Neural cell (in vitro differentiated cells): ENCODE results near the gene ANAPC10. TPM values are rescaled to one million over a fixed set of nuclear protein-coding genes. Genes with fewer than 3 reads are reported as not detected.

Experiments used
- H2AFZ ChIP-seq: fragments of 200-600, 300-800 bp; sonication (generic), shearing (Covaris generic); 2 replicates; pipeline ENCODE4 v1.6.0; 2014; ENCODE audit warnings: low read depth, mild to moderate bottlenecking, antibody characterized with exemption, low read length, moderate library complexity
- H3F3A ChIP-seq: fragments of 200-600 bp; shearing (Covaris generic); 2 replicates; pipeline ENCODE4 v1.6.1; 2016; ENCODE audit warnings: mild to moderate bottlenecking, moderate library complexity, mixed read lengths, antibody characterized with exemption, low read length; ENCODE audit not compliant: insufficient read depth, poor library complexity, severe bottlenecking
- H3K27ac ChIP-seq: fragments of 200-600, 300-800 bp; sonication (generic), shearing (Covaris generic); 2 replicates; pipeline ENCODE4 v1.5.1; 2014; ENCODE audit warnings: mild to moderate bottlenecking, low read length, moderate library complexity
- H3K27me3 ChIP-seq: fragments of 300-800, 200-600 bp; sonication (generic), shearing (Covaris generic); 2 replicates; pipeline ENCODE4 v1.6.0; 2014; ENCODE audit warnings: mild to moderate bottlenecking, low read depth, low read length, moderate library complexity; ENCODE audit not compliant: insufficient read depth
- H3K36me3 ChIP-seq: fragments of 300-800, 200-600 bp; sonication (generic), shearing (Covaris generic); 2 replicates; pipeline ENCODE4 v1.5.1; 2014; ENCODE audit warnings: mild to moderate bottlenecking, antibody characterized with exemption, low read length, moderate library complexity; ENCODE audit not compliant: insufficient read depth
- H3K4me2 ChIP-seq: fragments of 300-800, 200-600 bp; sonication (generic), shearing (Covaris generic); 2 replicates; pipeline ENCODE4 v1.6.0; 2014; ENCODE audit warnings: mild to moderate bottlenecking, low read length
- H3K4me3 ChIP-seq: fragments of 300-800, 200-600 bp; sonication (generic), shearing (Covaris generic); 2 replicates; pipeline ENCODE4 v1.5.1; 2014; ENCODE audit warnings: mild to moderate bottlenecking, low read length, moderate library complexity
- H3K79me2 ChIP-seq: fragments of 200-600 bp; shearing (Covaris generic); replicated peaks from 2 replicates; pipeline ENCODE4 v1.6.0; 2014; ENCODE audit warnings: mild to moderate bottlenecking, low read length, moderate library complexity; ENCODE audit not compliant: insufficient read depth
- H3K9ac ChIP-seq: fragments of 300-800, 200-600 bp; sonication (generic), shearing (Covaris generic); 2 replicates; pipeline ENCODE4 v1.6.1; 2016; ENCODE audit warnings: mild to moderate bottlenecking, low read length, mixed read lengths
- H3K9me2 ChIP-seq: fragments of 200-600 bp; shearing (Covaris generic); 2 replicates; pipeline ENCODE4 v1.6.1; 2016; ENCODE audit warnings: mild to moderate bottlenecking, low read length, mixed read lengths; ENCODE audit not compliant: insufficient read depth
- H3K9me3 ChIP-seq: fragments of 200-600, 300-800 bp; sonication (generic), shearing (Covaris generic); 2 replicates; pipeline ENCODE4 v1.6.1; 2016; ENCODE audit warnings: mild to moderate bottlenecking, mixed run types, low read length, moderate library complexity, mixed read lengths
- H4K20me1 ChIP-seq: fragments of 200-600 bp; shearing (Covaris generic); 2 replicates; pipeline ENCODE4 v1.6.1; 2016; ENCODE audit warnings: mild to moderate bottlenecking, mixed run types; ENCODE audit not compliant: insufficient read depth
- CTCF ChIP-seq: fragments of 450-650 bp; IDR thresholded peaks from 2 replicates; pipeline ENCODE4 v1.5.1; 2014; ENCODE audit warnings: antibody characterized with exemption, mild to moderate bottlenecking, moderate library complexity; ENCODE audit not compliant: poor library complexity, severe bottlenecking
- EP300 ChIP-seq: fragments of 450-650 bp; conservative IDR thresholded peaks from 2 replicates; pipeline ENCODE4 v1.6.1; 2014; ENCODE audit warnings: antibody characterized with exemption, mild to moderate bottlenecking, moderate library complexity; ENCODE audit not compliant: poor library complexity, severe bottlenecking
- EZH2 ChIP-seq: fragments of 200-600, 300-800 bp; shearing (Covaris generic), sonication (generic); IDR thresholded peaks from 2 replicates; pipeline ENCODE4 v1.6.1; 2014; ENCODE audit warnings: antibody characterized with exemption, low read length, borderline replicate concordance, mild to moderate bottlenecking; ENCODE audit not compliant: insufficient read depth, poor library complexity, severe bottlenecking
- MXI1 ChIP-seq: fragments of 450-650 bp; conservative IDR thresholded peaks from 2 replicates; pipeline ENCODE4 v1.6.1; 2014; ENCODE audit warnings: antibody characterized with exemption, mild to moderate bottlenecking; ENCODE audit not compliant: poor library complexity, severe bottlenecking
- POLR2AphosphoS5 ChIP-seq: IDR thresholded peaks from 2 replicates; pipeline ENCODE4 v1.6.1; 2012
- RAD21 ChIP-seq: fragments of 450-650 bp; conservative IDR thresholded peaks from 2 replicates; pipeline ENCODE4 v1.6.1; 2014; ENCODE audit warnings: antibody characterized with exemption, mild to moderate bottlenecking, moderate library complexity
- REST ChIP-seq: IDR thresholded peaks from 2 replicates; pipeline ENCODE4 v1.6.1; 2012; ENCODE audit warnings: borderline replicate concordance
- SMC3 ChIP-seq: fragments of 450-650 bp; conservative IDR thresholded peaks from 2 replicates; pipeline ENCODE4 v1.6.1; 2014; ENCODE audit warnings: antibody characterized with exemption, mild to moderate bottlenecking, moderate library complexity; ENCODE audit not compliant: poor library complexity
- TAF1 ChIP-seq: IDR thresholded peaks from 2 replicates; pipeline ENCODE4 v1.6.1; 2012; ENCODE audit warnings: low read depth
- polyA plus RNA-seq: library from polyadenylated mRNA; depleted of rRNA; stranded (reverse); fragments of >200 nt; gene quantifications from 2 replicates; pipeline ENCODE4 v1.2.3, GENCODE V29; 2014

The ANAPC10 gene
- polyA plus RNA-seq, 1 donor from 2014 or later = 37.7 TPM

- H3K9me2 ChIP-seq = no peaks in the 10 kb centered on the region
- H3K9ac ChIP-seq = no peak overlapping the region
- H3F3A ChIP-seq = no peaks in the 10 kb centered on the region
- H2AFZ ChIP-seq = no peak overlapping the region
- H3K27me3 ChIP-seq = no peaks in the 10 kb centered on the region
- no peak overlapping the region for H3K27ac ChIP-seq
- H3K79me2 ChIP-seq = no peaks in the 10 kb centered on the region
- H3K36me3 ChIP-seq = no peaks in the 10 kb centered on the region
- TF ChIP-seq TAF1 = no peak
- no peak for TF ChIP-seq REST
- TF ChIP-seq EP300 = no peak
- no peak for TF ChIP-seq MXI1
- TF ChIP-seq POLR2AphosphoS5 = no peak
- TF ChIP-seq SMC3 = no peak
- no peak for TF ChIP-seq CTCF
- TF ChIP-seq RAD21 = no peak
- TF ChIP-seq EZH2 = no peak
- no peaks in the 10 kb centered on the region for H4K20me1 ChIP-seq
- no peak overlapping the region for H3K4me2 ChIP-seq
- H3K9me3 ChIP-seq = no peaks in the 10 kb centered on the region
- H3K4me3 ChIP-seq = no peak overlapping the region
Measured at GRCh38 chr4:145056325-145057130, 41.5 kb downstream of the ANAPC10 start.

- no peaks in the 10 kb centered on the region for H3K9me3 ChIP-seq
- H3K79me2 ChIP-seq = no peaks in the 10 kb centered on the region
- H3K9me2 ChIP-seq = no peaks in the 10 kb centered on the region
- H4K20me1 ChIP-seq = no peaks in the 10 kb centered on the region
- H3K4me3 ChIP-seq = no peak overlapping the region
- no peak overlapping the region for H2AFZ ChIP-seq
- H3K36me3 ChIP-seq = no peaks in the 10 kb centered on the region
- H3K4me2 ChIP-seq = no peak overlapping the region
- H3K27ac ChIP-seq = no peak overlapping the region
- no peak overlapping the region for H3K9ac ChIP-seq
- no peaks in the 10 kb centered on the region for H3F3A ChIP-seq
- H3K27me3 ChIP-seq = no peaks in the 10 kb centered on the region
- TF ChIP-seq CTCF = no peak
- no peak for TF ChIP-seq SMC3
- no peak for TF ChIP-seq POLR2AphosphoS5
- no peak for TF ChIP-seq EZH2
- TF ChIP-seq MXI1 = no peak
- TF ChIP-seq EP300 = no peak
- no peak for TF ChIP-seq RAD21
Measured at GRCh38 chr4:145055533-145056257, 42.3 kb downstream of the ANAPC10 start.
